ENCODE data around the gene MMP15.

Gene MMP15

DNA sequence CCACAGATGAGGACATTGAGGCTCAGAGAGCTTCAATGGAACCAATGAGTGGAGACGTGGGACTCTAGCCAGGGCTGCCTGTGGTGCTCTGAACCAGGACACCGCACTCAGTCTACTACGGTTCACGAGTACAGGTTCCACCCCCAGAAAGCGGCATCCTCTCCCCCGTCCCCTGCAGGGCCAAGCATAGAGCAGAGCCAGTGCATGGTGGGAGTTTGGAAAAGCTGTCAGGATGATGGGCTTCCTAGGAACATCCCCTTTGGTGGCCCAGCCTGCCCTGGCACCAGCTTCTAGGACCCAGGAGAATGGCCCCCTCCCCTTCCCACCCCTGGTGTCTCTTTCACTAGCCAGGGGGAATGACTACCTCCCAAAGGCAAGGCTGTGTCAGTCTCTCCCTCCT, 33.5 kb upstream of the MMP15 start:
- DNase-seq (ENCODE audit: insufficient read length, low spot score) = no peak
- FAIRE-seq = no peak
- TF ChIP-seq, protein P1, sequence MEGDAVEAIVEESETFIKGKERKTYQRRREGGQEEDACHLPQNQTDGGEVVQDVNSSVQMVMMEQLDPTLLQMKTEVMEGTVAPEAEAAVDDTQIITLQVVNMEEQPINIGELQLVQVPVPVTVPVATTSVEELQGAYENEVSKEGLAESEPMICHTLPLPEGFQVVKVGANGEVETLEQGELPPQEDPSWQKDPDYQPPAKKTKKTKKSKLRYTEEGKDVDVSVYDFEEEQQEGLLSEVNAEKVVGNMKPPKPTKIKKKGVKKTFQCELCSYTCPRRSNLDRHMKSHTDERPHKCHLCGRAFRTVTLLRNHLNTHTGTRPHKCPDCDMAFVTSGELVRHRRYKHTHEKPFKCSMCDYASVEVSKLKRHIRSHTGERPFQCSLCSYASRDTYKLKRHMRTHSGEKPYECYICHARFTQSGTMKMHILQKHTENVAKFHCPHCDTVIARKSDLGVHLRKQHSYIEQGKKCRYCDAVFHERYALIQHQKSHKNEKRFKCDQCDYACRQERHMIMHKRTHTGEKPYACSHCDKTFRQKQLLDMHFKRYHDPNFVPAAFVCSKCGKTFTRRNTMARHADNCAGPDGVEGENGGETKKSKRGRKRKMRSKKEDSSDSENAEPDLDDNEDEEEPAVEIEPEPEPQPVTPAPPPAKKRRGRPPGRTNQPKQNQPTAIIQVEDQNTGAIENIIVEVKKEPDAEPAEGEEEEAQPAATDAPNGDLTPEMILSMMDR (IDR thresholded peaks at IDR 0.05; ENCODE audit: insufficient read depth, missing control alignments) = no peak

DNA sequence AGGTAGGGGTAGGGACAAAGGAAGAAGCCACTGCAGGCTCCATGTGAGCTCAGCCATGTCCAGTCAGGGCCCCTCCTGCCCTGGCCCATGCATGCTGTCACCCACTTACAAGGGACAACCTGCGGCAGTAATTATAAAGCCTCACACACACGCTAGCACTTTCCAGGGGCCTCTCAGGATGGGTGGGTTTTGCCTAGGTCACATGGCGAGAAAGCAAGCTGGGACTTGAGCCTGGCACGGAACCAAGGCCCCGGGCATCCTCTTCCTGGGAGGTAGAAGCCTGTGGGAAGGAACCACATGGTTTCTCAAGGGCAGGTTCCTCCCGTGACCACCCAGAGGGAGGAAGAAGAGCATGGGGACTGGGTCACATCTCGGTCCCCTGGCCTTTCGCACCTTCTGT, 32.1 kb upstream of the MMP15 start:
- DNase-seq (ENCODE audit: insufficient read length, low spot score) (no peak), FAIRE-seq (no peak)
- TF ChIP-seq, protein P1 (IDR thresholded peaks at IDR 0.05; ENCODE audit: insufficient read depth, missing control alignments) = no peak

DNA sequence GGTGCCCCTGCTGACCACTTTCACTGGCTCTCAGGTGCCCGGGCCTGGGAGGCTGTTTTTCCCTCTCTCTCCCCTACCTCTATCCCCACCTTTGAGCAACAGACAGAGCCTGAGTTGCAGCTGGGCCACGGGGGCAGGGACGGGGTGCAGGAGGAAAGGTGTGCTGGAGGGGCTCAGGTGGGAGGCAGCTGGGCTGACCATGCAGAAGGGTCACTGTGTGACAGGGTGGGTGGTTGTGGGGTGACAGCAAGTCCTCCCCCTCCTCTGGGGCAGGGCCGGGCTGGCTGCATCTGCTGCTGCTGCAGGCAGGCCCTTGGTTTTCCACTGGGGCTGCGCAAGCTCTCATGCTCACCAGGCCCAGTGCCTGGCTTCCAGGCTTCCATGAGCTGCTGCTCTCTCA, 31.7 kb upstream of the MMP15 start:
- DNase-seq (ENCODE audit: insufficient read length, low spot score) (no peak), FAIRE-seq (no peak)
- TF ChIP-seq, protein P1 (IDR thresholded peaks at IDR 0.05; ENCODE audit: insufficient read depth, missing control alignments) = no peak

DNA sequence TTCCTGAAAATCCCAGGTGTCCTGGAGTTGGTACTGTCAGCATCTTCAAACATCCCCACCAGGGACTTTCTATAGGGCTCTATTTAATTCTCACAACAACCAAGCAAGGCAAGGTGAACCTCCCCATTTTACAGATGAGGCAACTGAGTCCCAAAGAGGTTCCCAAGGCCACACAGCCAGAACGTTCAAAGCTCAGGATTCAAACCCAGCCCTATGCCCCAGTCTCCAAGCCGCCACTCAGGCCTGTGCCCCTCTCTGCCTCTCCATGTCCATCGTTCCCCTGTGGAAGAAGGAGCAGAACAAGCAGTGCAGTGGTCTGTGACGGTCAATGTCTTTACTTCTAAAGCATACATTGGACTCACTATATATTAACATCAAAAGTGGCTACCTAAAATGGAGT, 31.2 kb upstream of the MMP15 start:
- TF ChIP-seq, protein P1 (IDR thresholded peaks at IDR 0.05; ENCODE audit: insufficient read depth, missing control alignments) = no peak
- FAIRE-seq (no peak), DNase-seq (ENCODE audit: insufficient read length, low spot score) (no peak)

DNA sequence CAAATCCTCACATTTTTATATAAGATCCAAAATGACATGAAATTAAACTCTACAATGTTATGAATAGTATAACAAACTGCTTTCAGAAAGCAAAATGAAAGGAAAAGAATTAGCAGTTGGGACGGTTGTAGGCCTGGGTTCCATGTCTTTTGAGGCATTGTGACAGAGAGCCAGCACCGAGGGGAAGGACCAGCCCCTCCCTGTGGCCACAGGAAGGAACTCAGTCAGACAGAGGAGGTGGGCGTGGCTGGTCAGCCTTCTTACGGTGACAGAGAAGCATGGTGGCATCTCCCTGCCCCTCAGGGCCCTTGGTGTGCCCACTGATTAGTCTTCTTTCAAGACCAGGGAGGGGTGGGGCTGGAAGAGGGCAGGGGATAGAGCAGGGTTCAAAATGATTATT, 30.8 kb upstream of the MMP15 start:
- DNase-seq (ENCODE audit: insufficient read length, low spot score) = peak; percentile 37
- no peak for FAIRE-seq

DNA sequence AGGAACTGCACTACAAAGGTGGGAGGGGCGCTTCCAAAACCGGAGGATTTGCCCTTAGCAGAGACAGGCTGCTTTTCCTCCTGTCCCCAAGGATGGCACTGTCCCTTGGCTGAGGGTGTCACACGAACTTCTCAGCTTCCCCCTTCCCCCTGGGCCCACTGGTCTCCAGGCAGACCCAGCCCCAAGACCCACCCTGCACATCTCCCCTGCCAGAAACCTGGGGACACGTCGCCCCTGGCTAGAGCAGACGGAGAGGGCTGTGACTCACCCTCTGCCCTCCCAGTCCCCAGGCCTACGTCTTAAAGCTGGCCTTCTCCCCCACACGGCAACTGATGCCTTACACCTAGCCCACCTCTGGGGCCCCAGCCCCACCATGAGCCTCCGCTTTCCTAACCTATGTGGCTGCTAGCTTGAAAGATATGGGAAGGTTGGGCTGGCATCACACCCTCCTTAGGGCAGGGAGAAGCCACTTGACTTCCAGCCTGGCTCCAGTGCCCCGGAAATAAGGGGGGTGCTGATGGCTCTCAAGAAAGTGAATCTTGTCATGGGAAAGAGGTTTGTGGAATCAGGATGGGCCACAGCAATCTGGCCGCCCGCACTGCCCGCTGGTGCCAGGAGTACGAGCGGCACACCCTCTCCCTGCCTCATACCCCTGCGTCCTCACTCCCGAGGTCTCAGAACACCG, 29.7 kb upstream of the MMP15 start:
- FAIRE-seq (no peak), DNase-seq (ENCODE audit: insufficient read length, low spot score) (no peak)
- TF ChIP-seq, protein P1 (IDR thresholded peaks at IDR 0.05; ENCODE audit: insufficient read depth, missing control alignments) = no peak

More for the DNA sequence above, 30.8 kb upstream of the MMP15 start:
- TF ChIP-seq, protein P1 (IDR thresholded peaks at IDR 0.05; ENCODE audit: insufficient read depth, missing control alignments) = peak; percentile 29

DNA sequence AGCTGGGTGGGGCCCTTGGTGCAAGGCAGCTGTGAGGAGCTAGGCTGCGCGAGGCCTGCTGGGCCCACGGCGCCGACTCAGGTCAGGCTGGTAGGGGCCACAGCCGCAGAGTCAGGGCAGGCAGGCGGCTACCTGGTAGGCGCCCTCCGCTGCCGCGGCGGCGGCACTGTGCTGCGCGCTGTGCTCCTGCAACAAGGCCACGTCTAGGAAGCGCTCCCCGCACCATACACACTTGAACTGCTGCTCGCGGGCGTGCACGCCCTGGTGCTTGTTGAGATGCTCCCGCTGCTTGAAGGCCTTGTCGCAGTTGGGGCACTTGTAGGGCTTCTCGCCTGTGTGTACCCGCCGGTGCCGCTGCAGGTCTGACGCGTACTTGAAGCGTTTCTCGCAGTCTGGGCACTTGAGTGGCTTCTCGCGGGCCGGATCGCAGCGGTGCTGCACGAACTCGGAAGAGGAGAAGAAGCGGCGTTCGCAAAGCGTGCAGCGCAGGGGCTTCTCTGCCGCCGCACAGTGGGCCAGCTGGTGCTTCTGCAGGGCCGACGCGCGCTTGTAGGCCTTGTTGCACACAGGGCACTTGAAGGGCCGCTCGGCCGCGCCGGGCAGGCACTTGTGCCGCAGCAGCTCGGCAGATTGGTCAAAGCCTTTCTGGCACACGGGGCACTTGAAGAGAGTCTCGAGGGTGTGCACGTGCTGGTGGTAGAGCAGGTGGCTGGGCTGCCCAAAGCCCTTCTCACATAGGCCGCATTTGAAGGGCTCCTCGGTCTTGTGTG, 29.0 kb upstream of the MMP15 start:
- TF ChIP-seq, protein P1 (IDR thresholded peaks at IDR 0.05; ENCODE audit: insufficient read depth, missing control alignments) = no peak
- no peak for DNase-seq (ENCODE audit: insufficient read length, low spot score)
- no peak for FAIRE-seq
